Right hindlimb (tissue), 1 donor: ENCODE data around the gene LY6G5C.

Experiments used
- DNase-seq: peaks from one replicate; pipeline ENCODE4 v3.0.0-alpha.2; 2018

LY6G5C gene

GRCh38 chr6:31690231-31691077, 9.6 kb upstream of the LY6G5C start:
- no peak for DNase-seq

DNA sequence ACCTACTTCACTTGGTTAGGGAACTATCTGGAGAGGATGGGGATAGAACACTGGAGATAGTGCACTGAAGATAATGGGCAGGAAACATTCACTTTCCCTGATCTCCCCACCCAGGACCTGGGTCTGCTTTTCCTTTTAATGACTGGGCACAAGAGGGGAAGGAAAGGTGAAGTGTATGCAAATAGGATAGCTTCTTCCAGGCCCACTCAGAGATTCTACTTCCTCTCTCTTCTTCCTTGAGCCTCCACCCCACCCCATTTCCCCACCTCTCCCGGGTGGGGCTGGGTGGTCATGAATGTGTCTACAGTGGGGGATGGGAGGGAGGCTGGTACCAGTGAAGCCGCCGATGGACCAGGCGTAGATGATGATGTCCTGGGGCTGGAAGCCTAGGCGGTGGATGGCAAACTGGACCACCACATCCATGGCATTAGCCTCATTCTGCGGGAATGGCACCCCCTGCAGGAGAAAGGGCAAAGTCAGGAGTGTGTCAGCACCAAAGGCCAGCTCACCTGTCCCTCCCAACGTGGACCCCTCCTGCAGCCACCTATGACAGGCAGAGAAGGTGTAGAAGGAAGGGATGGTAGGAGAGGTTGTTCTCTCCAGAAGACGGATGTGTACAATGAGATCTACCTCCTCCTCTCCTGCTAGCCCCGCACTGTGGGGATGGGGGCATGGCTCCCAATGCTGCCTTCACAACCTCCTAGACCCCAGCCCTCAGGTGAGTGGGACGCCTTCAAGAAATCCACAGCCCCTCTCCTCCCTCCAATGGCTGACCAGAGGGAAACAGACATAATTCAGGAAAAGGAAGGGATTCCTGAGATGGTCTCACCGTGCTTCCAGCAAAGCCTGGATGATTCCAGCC, 8.6 kb upstream of the LY6G5C start:
- no peak for DNase-seq

DNA sequence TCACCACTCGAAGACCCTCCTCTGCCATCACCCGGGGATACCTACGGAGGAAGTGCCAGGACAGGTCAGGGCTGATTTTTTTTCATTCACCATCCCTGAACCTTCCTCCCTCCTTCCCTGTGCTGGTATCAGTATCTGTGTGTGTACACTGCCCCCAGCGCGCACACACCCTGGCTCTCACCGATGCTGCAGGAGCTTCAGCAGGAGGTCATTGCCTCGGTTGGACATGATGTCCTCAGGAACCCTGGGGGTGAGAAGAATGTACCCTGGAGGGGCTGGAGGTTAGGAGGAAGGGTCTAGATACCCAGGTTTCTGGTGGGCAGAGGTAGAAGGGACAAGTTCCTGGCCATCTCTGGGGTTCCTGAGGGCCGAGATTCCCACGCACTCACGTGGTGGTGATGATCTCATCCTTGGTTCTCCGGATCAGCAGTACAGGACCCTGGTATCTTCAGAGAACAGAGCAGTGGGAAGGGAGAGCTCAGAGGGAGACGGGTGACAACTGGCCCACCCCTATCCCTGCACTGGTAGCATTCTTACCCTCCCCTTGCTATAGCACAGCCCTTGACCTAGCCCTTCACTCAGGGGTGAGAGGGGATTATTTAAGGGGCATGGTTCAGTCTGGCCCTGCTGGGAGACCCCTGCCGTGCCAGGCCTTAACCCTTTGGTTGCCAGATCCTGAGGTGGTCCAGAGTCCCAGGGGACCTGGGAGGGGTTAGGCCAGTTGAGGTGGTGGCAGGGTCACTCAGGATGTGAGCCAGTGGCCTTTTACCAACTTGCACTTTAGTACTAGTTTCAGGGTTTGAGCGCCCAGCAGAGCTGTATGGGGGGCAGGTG, 7.2 kb upstream of the LY6G5C start:
- no peak for DNase-seq

GRCh38 chr6:31687321-31687720, 6.5 kb upstream of the LY6G5C start:
- DNase-seq, result no peak

DNA sequence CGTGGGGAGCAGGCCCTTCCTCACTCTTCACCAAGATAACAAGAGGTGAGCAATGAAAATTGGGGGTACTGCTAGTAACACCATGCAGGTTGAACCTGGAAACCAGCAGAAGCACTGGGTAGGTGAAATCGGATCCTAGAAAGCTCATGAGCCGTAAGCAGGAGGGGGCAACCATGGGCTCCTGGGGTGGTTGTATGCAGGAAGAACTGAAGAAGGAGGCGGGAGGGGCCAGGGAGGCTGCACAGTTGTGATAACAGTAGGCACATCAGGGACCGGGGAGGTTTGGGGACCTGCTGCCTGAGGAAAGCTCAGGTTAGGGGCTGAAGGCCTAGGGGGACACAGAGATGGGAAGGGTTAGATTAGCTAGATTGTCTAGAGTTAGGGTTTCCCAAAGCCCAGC, 5.6 kb upstream of the LY6G5C start:
- no peak for DNase-seq

- DNase-seq, result no peak
These were observed 2.7 kb upstream of the LY6G5C start for GRCh38 chr6:31683591-31683990.

DNA sequence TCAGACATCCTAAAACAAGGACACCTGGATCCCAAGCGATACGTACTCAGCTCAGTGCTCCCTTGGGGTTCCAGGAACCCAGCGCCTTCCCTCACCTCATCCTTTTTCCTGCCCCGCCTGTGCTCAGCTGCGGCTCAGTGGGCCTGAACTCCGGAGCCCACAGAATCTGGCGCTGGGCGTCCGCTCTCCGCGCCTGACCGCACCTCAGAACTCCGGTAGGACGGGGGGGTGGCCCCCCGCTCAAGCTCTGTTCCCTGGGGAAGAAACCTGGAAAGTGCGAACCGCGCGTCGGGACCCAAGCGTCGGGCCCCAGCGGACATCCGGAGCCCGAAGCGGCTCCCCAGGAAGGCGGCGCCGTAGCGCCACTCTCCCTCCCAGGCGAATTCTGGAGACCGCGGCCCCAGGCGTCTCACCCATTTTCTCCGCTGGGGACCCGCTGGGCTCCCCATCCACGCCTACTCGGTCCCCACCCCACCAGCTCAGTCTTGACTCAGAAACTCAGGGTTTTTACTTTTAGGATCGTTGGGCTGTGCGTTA, 336 bp upstream of the LY6G5C start:
- no peak for DNase-seq

- DNase-seq, result no peak
These were observed 2.9 kb downstream of the LY6G5C start for GRCh38 chr6:31677955-31678354.

- no peak for DNase-seq
These were observed 4.0 kb downstream of the LY6G5C start for GRCh38 chr6:31676904-31677303.

GRCh38 chr6:31676322-31676903, 4.5 kb downstream of the LY6G5C start:
- DNase-seq, result no peak

GRCh38 chr6:31669676-31670075, 11.2 kb downstream of the LY6G5C start, which contains the start of gene LY6G5B:
Gene LY6G5B, plus strand, starts transcription at chr6:31669976. Its CDS starts 975 bp downstream, at chr6:31670951.
- DNase-seq, result no peak

DNA sequence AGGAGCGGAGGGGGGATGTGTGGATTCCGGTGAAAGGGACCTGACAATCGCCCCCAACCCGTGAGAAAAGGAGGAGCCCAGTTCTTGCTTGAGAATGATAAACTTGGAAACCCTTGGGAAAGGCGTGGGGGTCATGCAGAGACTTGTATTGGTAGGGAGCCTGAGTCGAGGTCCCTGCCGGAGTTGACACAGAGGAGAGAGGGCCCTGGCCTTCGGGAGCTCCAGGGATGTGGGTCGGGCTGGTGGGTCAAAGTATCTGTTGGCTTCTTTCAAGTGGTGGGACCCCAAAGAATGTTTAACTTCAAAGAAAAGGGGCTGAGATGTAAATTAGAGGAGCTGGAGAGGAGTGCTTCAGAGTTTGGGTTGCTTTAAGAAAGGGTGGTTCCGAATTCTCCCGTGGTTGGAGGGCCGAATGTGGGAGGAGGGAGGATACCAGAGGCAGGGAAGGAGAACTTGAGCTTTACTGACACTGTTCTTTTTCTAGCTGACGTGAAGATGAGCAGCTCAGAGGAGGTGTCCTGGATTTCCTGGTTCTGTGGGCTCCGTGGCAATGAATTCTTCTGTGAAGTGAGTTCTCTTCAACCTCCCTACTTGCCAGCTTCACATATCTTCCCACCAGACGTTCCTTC, 14.4 kb downstream of the LY6G5C start:
- no peak for DNase-seq

DNA sequence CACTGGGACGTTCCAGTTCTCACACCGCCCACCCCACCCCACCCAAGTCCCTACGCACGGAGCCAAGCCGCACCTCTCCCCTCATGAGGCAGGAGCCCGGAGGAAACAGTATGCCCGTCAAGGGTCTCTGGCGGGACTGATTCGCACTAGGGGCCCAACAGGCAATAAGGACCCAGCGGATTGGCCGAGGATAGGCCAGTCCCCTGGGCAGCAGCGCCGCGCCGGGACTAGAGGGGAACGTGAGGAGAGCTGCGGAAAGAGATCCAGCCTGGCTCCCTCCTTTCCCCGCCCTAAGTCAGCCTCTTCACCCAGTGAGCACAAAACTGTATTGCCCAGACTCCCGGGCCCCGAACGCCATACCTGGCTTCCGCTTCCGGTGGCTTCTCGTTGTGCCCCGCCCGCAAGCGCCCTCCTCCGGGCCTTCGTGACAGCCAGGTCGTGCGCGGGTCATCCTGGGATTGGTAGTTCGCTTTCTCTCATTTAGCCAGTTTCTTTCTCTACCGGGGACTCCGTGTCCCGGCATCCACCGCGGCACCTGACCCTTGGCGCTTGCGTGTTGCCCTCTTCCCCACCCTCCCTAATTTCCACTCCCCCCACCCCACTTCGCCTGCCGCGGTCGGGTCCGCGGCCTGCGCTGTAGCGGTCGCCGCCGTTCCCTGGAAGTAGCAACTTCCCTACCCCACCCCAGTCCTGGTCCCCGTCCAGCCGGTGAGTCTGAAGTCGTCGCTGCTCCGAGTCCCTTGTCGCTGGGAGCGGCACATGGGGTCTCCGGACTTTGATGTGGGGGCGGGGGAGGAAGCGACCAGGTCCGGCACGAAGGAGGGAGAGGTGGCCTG, 15.1 kb downstream of the LY6G5C start, which contains the start of gene CSNK2B:
CSNK2B (plus strand) TSS at position 580 of the 836 bp plus-strand sequence. CDS start 752 bp downstream, outside the sequence.
- peak; percentile 99 for DNase-seq

DNA sequence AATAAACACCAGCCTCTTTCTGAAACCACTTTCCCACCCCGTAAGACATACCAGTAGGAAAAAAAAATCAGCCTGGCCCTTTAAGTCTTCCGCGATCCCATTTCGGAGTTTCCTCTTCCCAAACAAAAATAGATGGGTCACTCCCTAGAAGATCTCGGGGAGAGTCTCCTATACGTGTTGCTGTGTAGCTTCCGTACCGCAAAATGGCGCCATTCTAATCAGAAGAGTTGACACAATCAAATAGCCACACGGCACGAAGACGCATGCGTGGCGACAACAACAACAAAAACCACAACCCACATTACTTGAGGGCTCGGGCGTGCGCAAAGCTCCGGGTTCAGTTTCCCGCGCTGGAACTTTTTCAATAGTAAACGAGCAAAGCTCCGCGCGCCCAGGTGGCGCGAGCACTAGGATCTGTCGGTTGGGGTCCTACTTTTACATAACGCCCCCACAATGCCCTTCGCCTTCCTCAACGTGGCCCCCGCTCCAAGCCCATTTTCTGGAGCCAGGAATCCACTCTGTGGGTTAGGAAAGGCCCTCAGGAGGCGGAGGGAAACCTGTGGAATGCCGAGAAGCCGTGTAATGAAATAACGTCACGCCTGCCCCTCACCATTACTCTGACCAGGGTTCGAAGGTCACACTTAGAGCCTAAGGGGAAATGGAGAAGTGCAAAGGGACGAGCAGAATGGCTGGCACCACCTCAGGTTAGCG, 15.9 kb downstream of the LY6G5C start, which contains the start of gene GPANK1:
GPANK1 (minus strand) TSS at position 208 of the 711 bp plus-strand sequence. CDS start 519 bp downstream, outside the sequence.
- DNase-seq, result peak; percentile 94

DNA sequence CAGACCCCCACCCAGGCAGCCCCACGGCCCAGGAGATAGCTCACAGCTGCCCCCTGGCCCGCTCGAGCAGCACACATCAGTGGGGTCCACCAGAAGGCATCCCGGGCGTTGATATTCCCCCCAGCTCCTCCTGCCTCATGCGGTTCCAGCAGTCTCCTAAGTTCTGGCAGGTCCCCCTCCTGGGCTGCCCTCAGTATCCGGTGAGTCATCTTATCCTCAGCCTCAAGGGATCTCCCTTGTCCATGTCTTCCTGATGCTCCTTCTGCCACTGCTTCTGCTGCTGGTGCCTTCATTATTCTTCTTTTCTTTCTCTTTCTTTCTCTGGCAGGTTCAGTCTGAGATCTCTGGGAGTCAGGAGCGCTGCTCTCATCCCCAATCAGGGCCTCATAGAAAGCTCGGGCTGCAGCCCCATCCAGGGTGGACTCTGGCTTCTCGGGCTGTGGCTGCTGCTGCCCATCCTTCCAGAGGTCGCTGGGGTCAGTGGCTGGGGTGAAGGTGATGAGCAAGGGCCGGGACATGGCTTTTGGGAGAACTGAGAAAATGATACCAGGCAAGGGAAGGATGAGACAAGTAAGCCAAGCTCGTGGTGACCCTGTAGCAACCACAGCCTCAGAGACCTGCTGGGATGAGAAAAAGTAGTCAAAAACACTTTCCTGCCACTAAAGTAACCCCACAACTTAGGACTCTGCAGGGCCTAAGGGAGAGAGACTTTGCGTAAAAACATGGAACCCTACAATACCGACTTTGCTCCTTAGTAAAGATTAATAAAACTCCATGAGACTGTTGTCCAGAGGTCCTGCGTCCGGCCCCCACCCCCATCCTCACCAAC, 16.7 kb downstream of the LY6G5C start:
- DNase-seq, result peak; percentile 35

DNA sequence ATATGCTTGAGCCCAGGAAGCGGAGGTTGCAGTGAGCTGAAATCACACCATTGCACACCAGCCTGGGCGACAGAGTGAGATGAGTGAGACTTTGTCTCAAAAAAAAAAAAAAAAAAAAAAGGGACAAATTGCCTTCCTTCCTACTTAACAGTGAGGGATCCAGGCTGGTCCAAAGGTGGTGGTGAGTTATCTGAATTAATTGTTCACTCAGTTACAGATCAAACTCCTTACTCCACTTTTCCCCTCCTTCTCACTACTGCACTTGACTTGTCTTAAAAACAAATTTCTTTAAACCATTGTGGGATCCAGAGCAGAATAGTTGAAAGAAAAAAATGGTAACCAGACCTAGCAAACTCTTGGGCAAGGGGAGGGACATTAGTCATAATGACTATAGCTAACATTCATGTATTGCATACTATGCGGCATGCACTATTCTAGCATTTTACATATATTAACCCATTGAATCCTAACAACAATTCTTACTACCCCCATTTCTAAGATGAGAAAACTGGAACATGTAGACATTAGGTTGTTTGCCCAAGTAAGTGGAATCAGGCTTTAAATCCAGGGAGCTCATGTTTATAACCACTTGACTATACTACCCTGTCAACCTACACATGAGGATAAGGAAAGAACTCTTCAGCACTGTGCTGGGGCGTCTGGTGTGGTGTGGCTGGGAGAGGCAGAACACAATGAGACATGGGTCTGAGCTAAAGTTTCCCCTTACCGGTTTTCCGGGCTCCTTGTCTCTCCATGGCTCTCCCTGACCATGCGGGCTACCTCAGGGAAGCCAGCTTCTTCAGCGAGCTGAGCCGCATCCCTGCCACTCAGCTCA, 17.5 kb downstream of the LY6G5C start:
- no peak for DNase-seq

GRCh38 chr6:31662124-31662723, 18.6 kb downstream of the LY6G5C start:
- no peak for DNase-seq
